HG03469 (cell line): ENCODE results near the gene PLTP.

Source experiments
- ATAC-seq: cut with Tn5 transposase; IDR thresholded peaks from one replicate; pipeline ENCODE4 v1.9.1; 2021; ENCODE audit warnings: mild to moderate bottlenecking, moderate library complexity, moderate number of reproducible peaks; ENCODE audit not compliant: unreplicated experiment

Gene PLTP

DNA sequence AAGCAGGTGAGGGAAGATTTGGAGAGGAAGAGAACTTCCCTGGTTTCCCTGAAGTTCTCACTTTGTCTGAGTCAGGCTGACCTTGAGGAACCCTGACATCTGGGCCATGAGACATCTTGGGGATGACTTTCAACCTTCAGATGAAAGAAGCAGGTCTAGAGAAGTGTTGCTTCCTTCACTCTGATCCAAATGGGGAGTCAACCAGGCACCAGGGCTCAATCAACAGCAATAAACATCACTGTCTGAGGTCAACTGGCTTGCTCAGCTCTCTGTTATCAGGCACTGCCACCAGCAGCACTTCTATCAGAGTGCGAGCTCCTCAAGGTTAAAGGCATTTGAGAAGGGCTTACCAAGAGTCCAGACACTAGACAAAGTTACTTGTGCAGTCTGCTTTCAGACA is 61.0 kb downstream of the PLTP start:
- ATAC-seq: no peak

DNA sequence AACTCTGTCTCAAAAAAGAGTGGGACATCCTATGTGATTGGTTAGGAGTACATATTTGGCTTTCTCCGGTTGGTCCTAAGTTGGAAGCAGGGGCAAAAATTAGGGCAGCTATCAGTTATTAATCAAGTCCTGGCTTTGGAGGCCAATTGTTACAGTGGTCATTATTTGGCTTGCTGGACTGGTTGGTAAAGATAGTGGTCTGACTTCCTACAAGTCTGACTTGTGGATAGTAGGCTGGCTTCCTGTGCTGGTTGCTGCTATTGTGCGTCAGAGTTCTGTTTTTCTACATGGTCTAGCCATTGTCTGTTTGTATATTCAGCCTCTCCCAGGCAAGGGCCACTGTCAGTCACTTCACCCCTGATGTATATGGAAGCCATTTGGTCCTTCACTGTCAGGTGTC is 61.7 kb downstream of the PLTP start:
- ATAC-seq: no peak

DNA sequence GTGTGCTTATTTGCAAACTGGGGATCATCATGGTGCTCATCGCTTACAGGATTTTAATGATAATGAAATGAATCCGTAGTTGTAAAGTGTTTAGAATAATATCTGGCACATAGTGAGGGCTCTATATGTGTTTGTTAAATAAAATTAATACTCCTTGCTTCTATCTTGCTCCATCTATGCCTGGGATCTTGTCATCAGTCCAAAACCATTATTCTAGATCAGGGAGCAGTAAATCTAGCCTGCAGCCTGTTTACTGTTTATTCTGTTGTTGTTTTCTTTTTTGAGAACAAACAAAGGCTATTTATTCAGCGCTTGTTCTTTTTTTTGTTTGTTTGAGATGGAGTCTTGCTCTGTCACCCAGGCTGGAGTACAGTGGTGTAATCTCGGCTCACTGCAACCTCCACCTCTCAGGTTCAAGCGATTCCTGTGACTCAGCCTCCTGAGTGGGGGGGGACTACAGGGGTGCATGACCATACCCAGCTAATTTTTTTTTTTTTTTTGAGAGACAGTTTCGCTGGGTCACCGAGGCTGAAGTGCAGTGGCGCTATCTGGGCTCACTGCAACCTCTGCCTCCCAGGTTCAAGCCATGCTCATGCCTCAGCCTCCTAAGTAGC is 62.9 kb downstream of the PLTP start:
- ATAC-seq: no peak
